NCI-H1092 (cell line): ENCODE results near the gene OSBPL8.

Experiments
- DNase-seq: peaks from one replicate; lab custom pipeline; 2025; lab: John Stamatoyannopoulos, UW

The OSBPL8 gene, protein sequence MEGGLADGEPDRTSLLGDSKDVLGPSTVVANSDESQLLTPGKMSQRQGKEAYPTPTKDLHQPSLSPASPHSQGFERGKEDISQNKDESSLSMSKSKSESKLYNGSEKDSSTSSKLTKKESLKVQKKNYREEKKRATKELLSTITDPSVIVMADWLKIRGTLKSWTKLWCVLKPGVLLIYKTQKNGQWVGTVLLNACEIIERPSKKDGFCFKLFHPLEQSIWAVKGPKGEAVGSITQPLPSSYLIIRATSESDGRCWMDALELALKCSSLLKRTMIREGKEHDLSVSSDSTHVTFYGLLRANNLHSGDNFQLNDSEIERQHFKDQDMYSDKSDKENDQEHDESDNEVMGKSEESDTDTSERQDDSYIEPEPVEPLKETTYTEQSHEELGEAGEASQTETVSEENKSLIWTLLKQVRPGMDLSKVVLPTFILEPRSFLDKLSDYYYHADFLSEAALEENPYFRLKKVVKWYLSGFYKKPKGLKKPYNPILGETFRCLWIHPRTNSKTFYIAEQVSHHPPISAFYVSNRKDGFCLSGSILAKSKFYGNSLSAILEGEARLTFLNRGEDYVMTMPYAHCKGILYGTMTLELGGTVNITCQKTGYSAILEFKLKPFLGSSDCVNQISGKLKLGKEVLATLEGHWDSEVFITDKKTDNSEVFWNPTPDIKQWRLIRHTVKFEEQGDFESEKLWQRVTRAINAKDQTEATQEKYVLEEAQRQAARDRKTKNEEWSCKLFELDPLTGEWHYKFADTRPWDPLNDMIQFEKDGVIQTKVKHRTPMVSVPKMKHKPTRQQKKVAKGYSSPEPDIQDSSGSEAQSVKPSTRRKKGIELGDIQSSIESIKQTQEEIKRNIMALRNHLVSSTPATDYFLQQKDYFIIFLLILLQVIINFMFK

DNA sequence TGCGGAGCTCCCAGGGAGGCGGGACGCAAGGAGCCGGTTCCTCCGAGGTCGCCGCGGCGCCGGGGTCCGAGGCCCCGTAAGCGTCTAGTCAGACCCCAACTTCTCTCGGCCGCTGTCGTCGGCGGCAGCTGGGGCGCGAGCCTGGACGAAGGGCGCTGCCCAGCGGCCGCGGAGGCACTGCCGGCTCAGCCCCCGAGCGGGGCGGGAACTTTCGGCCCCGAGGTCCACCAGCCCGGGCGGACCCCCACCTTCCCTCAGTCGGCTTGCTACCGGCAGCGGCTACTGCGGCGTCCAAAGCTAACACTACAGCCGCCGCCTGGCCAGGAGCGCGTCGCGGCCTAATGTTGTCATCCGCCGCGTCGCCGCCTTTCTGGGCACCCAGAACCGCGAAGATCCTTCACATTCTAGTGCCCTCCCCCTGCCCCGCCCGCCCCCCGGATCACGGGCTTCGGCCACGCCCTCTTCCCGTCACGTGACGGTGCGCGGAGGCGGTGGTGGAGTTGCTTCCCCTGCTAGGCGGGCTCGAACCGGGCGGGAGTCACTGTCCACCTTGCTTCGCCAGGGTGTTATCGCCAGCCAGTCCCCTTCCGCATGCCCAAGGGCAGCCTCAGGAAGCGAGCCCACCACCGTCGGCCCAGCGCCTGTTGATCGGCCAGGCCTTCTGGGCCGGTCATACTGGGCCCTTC is at the start of gene OSBPL8:
TSS of gene OSBPL8 (minus strand) at position 372 of the 686 bp plus-strand sequence. CDS start 72,220 bp downstream, outside the sequence.
- peak; percentile 83 for DNase-seq

DNA sequence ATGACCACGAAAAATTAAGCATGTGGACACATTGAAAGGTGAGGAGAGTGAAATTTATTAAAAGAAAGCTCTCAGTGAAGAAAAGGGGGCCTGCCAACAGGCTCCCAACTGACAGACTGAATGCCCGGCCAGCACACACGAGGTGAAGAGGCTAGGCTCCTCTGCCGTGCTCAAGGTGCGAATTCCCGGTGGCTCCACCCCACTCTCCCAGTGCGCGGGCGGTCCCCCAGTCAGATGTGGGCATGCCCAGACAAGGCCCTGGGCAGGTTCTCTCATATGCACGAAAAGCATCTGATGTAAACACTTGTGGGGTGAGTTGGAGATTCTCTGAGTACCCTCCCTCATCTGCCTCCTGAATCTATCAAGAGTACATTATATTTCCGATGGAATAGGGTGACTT is 48.5 kb upstream of the OSBPL8 start:
- no peak for DNase-seq

DNA sequence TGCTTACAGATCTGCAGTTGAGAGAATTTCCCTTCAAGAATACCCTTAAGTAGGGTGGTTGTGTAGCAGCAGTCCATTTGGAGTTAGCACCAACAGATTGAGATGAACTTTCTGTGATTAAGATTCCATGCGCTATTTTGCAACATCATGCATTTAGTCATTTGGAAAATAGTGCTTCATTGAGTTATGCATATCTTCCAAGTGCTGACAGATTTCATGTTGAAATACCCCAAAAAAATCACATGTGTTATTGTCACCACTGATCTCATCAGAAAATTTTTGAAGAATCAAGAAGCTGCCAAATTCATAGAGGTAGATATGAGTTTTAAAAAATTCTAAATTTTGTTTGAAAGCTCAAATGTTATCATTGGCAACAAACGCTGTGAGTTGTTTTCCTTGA is 35.5 kb upstream of the OSBPL8 start:
- no peak for DNase-seq

DNA sequence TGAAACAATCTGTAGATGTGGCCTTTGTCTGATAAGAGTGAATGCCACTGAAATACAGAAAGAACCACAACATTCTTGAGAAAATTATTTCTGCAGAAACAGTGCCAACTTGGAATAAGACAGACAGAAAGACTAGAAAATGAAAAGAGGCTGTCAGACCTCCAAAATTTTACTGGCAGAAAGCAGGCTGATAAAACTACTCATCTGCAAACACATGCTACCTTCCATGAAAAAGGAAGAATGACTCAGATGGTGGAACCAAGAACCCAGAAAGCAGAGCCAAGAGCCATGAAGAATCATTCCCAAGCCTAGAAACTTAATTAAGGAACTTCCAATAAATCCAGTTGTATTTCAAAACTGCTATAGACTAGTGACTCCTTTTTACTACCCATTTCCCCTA is 31.9 kb upstream of the OSBPL8 start:
- DNase-seq: no peak

DNA sequence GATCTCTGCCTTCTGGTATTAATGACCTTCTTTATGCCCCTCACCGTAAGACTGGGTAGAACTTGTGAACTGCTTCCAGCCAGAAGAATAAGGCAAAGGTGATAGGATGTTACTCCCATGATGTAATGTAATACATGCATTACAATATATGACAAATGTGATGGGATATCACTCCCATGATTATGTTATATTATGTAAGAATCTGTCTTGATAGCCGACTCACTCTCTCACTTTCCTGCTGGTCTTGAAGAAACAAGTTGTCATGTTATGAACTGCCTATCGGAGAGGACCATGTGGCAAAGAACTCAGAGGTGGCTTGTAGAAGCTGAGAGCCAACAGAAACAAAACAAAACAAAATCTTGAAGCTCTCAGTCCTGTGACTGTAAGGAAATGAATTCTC is 30.6 kb upstream of the OSBPL8 start:
- no peak for DNase-seq

DNA sequence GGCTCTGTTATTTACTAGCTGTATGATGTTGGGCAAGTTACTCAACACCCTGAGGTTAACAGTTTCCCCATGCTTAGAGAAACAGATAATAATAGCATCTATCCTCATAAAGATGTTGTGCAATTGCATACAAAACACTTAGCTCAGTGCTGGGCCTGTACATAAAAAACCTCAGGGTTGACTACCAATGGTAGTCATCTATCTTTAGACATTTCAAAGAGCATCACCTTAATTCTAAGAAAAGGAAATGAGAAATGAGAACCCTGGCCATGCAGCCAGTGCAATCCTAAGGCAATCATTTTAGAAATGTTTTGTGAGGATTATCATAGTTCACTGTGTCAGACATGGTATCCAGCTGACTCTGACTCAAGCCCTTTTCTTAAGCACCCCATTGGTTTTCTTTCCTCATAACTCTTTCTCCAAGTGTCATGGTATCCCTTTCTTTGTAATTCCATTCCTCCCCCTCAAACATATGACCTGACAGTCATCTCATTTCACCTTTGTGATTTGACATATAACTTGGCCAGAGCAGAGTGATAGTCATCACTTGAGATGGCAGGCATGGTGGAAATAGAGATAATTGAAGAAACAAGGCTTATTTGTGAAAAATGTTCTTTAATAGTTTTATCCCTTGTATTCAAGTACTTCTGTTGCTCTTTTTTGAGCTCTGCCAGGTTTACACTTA is 29.5 kb upstream of the OSBPL8 start:
- DNase-seq: no peak

DNA sequence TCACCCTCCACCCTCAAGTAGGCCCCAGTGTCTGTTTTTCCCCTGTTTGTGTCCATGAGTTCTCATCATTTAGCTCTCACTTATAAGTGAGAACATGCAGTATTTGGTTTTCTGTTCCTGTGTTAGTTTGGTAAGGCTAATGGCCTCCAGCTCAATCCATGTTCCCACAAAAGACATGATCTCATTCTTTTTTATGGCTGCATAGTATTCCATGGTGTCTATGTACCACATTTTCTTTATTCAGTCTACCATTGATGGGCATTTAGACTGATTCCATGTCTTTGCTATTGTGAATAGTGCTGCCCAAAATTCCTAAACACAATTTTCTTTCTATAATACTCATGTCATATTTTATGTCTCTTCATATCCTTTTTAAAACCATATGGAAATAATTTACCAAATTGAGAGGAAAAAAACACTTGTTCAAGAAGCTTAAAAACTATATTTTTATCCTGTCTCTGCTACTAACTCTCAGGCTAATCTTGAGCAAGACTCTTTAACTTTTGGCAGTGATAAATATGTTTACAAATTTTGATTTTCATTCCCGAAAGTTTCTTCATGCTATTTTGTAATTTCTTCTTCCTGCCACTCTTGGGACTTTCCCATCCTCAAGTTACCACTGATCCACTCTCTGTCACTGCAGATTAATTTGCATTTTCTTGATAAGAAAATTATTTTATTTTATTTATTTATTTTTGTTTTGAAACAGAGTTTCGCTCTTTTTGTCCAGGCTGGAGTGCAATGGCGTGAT is 28.0 kb upstream of the OSBPL8 start:
- no peak for DNase-seq

DNA sequence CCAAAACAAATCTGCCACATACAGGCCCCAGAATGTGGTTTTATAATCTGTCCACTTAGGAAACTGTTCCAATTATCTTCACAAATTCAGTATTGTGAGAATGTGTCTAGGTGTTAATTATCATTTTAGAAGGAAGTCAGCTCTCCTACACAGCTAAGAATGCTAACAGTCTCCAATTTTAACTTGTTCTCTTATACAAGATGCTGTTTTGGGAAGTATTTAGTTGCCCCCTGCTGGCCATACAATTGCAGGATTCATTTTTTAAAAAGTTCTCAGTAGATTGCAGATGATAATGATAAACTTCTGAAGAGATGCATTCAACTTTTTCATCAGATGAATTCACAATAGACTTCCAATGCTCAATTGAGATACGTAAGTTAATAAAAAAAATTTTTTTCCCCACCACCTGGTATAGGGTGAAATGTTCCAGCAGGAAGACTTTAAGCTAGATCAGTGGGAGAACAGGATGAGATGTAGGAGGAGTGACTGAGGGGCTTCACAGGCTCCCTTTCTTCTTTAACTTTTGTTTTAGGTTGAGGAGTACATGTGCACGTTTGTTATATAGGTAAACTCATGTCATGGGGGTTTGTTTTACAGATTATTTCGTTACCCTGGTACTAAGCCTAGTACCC is 27.3 kb upstream of the OSBPL8 start:
- DNase-seq: no peak

DNA sequence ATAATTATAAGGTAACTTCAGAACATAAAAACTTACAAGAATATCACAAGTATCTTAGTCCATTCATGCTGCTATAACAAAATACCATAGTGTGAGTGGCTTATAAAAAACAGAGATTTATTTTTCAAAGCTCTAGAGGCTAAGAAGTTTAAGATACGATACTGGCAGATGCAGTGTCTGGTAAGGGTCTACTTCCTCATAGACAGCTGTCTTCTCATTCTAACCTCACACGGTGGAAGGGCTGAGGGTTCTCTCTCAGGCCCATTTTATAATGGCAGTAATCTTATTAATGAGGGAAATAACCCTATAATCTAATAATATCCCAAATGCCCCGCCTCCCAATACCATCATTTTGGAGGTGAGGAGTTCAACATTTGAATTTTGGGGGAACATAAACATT is 23.7 kb upstream of the OSBPL8 start:
- DNase-seq: no peak

DNA sequence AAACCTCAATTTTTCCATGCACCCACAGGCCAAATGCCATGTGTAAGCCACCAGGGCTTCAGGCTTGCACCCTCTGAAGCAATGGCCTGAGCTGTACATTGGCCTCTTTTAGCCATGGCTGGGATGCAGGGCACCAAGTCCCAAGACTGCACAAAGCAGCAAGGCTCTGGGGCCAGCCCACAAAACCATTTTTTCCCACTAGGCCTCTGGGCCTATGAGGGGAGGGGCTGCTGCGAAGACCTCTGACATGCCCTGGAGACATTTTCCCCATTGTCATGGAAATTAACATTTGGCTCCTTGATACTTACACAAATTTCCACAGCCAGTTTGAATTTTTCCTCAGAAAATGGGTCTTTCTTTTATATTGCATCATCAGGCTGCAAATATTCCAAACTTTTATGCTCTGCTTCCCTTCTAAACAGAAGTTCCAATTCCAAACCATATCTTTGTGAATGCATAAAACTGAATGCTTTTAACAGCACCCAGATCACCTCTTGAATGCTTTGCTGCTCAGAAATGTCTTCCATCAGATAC is 14.3 kb upstream of the OSBPL8 start:
- DNase-seq: no peak

DNA sequence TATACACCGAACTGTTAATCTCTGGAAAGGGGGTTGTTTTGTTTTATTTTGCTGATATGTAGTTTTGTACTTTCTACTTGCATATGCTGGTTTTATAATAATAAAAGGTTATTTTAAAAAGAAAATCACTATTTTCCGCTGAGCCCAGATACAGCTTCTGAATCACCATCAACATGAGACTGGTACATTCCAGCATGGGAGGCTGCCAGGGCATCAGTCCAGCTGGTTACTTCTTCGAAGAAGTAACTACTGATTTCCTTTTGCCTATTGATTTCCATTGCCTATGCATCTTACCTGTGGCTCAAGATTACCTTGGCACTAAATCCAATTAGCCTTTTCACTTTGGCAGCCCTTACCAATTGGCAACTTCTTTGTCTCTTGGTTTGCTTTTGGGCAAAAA is 11.7 kb upstream of the OSBPL8 start:
- no peak for DNase-seq

DNA sequence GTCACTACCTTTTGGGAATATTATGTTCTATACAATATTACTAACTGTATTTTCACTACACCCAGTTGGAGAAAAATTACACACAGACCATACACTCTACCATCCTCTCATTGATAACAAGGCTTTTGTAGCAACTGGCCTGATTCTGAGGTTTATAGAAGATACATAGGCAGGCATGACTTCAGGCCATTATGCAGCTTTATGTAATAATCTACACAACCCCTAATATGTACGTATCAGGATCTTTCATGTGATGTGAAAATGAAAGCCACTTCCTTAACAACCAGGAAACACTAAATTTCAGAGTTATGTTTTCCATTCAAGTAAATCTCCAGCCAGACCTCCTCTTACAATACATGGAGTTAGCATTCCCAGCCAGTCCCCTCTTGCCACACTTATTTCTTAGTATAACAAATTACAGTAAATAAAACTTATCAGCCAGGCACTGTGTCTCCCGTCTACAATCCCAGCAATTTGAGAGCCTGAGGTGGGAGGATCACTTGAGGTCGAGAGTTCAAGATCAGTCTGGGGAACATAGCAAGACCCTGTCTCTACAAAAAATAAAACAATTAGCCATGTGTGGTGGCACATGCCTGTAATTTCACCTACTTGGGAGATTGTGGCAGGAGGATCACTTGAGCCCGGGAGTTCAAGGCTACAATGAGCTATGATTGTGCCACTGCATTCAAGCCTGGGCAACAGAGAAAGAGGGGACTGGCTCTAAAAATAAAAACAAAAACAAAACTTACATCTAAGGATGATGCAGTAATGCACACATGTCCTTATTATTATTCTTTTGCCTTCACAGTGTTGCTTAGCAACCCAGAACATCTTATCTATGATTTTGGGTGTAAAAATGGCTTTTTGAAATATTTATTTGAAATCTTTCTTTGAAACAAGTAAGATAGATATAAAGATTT is 10.4 kb upstream of the OSBPL8 start:
- DNase-seq: no peak

DNA sequence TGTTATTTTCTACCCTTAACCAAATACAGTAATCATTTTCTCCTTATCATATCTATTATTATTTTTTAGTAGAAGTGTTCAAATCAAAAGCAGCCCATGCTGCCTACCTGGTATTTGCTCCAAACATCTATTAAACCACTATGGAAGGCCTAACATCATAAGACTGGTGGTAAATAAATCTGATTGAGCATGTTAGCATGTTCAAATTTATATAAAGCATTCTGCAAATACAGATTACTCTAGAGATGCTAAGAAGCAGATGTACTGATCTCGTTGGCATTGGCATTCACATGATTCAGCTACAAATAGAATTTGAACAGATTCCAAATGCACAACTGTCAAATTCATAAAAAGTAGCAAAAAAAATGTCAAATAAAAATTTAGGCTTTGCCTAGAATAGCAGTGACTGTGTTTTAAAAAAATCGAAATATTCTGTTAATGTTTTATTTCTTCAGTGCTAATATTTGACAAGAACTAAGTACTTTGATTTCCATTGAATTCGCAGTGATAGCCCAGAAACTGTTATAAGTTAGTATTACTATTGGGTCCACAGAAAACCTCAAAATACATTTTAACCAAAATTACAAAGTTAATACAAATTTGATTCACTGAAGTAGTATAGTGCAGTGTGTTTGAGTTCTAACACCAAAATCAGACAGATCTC is 9.4 kb upstream of the OSBPL8 start:
- DNase-seq: no peak

DNA sequence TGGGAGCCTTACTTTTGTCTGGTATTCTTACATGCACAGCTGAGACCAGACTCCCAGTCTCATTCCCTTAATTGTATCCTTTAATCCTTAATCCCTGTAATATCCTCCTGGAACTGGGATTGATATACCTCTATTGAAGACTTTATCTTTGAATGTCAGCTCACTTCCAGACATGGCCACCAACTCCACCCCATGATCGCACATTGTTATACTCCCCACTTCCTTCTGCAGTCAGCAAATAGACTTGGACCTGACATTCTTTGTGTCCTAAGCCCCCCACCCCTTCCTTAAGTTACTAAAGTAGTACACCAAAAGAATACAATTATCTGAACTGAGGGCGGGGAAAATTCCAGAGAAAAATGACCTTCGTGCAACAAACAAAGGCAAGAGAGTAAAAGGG is 8.6 kb upstream of the OSBPL8 start:
- no peak for DNase-seq

DNA sequence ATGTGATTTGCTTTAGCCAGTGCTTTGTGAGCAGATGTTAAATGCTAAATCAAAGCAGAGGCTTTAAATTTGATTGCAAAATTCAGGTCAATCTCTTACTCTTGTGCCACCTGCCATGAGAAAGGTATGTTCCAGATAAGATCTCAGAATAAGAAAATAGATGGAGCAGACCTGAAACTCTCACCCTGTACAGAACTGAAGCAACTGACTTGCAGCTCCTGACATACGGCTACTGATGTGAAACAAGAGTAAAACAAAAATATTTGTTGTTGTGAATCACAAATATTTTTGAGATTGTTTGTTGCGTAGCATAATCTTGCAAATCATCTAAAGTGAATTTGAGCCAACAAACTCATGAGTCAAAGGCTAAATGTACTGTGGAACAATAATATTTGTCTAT is 3.5 kb upstream of the OSBPL8 start:
- DNase-seq: no peak

DNA sequence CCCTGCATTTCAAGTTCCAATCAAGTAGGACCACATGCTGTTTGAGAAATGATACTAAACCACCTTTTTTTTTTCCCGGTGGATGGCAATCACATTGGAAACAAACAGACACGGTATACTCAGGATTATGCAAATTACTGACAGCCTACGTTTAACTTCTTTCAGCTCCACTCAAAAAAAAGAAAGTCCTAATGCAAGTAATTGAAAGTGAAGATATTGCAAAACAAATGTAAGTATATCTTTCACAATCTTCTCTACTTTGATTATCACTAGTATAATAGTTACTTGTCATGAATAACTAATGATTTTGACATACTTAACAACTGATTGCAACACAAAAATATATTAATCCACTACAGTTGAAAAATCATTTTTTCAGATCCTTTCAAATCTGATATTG is 2.6 kb upstream of the OSBPL8 start:
- no peak for DNase-seq

DNA sequence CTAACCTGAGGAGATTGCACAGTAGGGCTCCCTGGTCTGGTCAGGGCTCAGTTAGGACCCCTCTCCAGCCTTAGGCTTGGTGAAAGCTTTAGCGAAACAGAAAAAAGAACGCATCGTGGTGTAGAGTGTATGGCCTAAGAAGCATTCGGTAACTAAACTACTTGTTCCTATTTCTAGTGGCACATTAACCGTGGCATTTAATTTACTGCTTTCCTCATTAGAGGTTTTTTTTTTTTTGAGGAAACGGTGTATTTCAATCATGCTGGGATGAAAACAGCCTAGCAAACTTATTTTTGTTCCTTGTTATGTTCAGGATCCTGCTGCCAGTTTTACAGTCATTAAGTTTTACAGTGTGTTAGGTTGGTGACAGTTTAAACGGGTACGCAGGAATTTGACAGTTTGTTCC is 518 bp upstream of the OSBPL8 start:
- DNase-seq: no peak

DNA sequence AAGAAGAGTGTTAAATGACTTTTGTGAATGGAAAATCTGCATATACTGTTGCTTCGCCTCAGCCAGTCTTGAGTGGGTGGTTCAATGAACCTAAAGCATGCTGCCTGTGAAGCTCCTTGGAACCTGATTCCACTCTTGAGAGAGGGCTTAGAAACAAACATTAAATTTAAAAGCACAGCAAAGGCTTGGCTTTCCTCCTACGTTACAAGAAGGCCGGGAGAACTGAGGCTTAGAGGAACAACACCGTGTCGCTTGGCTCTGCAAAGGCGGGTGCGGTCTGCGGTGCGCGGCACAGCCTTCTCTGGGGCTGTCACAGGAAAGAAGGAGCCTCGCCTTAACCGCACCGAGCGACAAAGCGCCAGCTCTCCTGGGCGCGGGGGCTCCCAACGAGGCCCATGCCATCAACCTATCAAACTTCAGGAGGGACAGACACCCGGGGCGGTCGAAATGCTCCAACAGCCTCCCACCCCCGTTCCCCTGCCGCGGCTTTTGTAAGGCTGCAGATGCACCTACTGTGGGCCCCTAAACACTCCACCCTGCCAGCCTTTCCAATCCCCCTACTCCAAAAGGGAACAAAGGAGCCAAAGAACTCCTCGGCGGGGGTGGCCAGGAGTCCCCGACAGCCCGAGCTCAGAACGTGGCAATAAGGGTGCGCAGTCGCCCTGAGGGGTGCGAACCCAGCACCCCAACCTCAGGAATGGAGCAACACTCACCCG is 729 bp downstream of the OSBPL8 start:
- DNase-seq: peak; percentile 15
